Cardiac fibroblast (primary cell): ENCODE results near the gene ATOSA.

ENCODE experiments used
- DNase-seq, 2 donors: peaks; one replicate each; pipeline versions ENCODE4 v3.0.0 to v3.0.0-alpha.2; 2010; ENCODE audit warnings: low read depth in 2 of 2
- H3K4me3 ChIP-seq, 2 donors: replicated peaks in 1 of 2; 1 replicate in 1 of 2; 2 replicates in 1 of 2; pipeline ENCODE4 v1.5.1; 2011; ENCODE audit warnings: low read depth in 2 of 2, low read length in 2 of 2, mild to moderate bottlenecking in 2 of 2, moderate library complexity in 1 of 2
- TF ChIP-seq, protein P1 (sequence below): IDR thresholded peaks from one replicate; pipeline ENCODE4 v1.5.1; 2011; ENCODE audit warnings: low read depth, mild to moderate bottlenecking, low read length, inconsistent platforms

Gene ATOSA

DNA sequence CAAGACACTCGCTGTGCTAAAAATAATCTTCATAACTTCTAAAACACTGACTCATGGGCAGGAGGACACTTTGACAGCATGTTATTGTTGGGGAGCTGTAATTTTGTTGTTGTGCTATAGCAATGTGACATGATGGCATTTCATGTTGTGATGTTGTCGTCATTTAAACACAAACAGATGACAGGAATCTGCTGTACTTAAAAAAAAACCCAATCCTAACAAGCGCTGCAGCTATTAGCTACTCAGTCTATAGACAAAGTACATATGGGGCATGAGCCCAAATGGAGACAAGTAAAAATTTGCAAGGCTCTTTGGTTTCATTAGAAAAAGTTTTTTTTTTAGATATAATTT lies 828 bp upstream of the ATOSA start:
- H3K4me3 ChIP-seq, result peak overlapping the region; percentile 76 to 94
- peak; percentile 15 to 41 for DNase-seq
- TF ChIP-seq, protein P1, sequence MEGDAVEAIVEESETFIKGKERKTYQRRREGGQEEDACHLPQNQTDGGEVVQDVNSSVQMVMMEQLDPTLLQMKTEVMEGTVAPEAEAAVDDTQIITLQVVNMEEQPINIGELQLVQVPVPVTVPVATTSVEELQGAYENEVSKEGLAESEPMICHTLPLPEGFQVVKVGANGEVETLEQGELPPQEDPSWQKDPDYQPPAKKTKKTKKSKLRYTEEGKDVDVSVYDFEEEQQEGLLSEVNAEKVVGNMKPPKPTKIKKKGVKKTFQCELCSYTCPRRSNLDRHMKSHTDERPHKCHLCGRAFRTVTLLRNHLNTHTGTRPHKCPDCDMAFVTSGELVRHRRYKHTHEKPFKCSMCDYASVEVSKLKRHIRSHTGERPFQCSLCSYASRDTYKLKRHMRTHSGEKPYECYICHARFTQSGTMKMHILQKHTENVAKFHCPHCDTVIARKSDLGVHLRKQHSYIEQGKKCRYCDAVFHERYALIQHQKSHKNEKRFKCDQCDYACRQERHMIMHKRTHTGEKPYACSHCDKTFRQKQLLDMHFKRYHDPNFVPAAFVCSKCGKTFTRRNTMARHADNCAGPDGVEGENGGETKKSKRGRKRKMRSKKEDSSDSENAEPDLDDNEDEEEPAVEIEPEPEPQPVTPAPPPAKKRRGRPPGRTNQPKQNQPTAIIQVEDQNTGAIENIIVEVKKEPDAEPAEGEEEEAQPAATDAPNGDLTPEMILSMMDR, result no peak

DNA sequence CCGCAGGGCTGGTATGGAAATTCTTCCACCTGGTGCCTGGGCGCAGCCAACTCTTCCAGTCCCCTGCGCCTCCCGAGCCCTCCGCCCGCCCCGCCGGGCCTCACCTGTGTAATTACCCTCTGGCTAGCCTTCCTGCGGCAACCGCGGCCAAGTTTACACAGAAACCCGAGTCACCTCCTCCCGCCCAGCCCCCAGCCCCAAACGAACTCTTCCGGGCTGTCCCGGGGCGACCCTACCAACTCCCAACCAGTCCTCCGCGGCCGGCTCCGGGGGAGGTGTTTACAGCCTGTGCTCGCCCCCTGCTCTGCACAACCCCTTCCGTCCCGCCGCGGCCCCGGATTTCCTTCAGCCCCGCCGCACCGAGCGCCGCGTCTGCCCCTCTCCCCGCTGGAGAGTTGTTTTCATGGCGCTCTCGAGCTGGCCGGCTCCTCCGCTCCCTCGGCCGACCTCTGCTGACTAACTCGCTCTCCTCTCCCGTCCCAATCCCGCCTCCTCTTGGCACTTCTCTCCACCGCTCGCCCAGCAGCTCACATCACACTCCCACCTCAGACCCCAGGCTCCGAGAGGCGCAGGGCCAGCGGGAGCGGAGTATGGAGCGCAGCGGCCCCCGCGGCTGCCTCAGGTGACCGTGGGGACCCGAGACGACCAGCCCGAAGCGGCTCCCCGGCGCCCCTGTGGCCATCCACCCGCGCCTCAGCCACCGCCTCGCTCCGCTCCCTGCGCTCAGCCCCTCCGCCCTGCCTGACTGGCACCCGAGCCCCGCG lies 538 bp downstream of the ATOSA start:
- peak; percentile 68 to 71 for DNase-seq
- TF ChIP-seq, protein P1, result peak; percentile 8
- peak overlapping the region; percentile 76 to 94 for H3K4me3 ChIP-seq

DNA sequence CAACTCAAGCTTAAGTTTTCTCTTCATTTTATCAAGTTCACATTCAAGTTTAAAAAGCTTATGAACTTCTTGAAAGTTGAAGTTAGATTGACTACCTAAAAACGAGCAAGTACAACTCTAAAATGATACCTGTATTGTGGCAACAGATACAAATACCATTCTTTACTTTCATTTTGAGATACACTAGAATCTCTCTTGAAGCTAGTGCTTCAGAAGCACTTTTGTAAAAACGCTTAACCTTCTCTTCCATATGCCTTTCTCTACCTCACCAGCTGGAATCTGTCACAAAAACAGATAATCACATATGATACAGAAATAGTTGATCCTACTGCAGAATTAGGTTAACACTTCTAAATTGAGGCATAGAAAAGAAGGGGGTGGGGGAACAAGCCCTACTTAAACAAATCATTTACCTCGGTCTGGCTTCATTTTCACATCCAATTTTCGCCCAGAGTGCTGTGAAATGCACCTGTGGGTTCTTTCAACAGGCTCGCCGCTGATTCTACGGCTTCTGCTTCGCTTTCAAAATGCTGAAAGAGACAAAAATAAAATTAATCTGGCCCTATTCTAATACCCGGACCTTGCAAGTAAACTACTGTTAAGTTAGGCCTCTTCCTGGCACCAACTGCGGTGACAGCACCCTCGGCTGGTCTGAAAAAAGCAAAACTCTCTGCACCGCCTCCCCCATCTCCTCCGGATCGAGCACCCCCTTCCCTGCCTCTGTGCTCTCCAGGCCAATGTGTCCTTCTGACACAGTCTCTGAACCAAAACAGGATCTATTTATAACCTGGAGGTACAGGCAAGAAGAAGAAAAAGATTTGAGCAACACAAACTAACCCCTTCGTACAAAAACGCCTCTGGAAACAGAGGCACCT lies 1.4 kb downstream of the ATOSA start:
- TF ChIP-seq, protein P1, result no peak
- peak; percentile 71 for DNase-seq
- H3K4me3 ChIP-seq, result peak overlapping the region; percentile 76 to 94

DNA sequence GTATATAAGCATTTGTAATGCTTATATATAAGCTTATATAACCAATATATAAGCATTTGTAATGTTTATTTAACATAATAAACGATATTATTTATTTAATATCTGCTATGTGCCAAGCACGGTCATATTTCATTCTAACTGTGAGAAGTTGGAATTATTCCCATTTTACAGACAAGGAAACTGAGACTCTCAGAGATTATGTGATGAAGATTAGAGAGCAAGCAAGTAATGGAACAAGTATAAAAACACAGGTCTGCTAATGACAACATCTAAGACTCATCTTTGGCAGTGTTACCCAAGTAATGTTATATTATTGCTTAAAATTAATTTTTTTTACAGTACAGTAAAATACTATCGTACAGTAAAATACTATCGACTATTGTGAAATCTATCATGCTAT lies 4.4 kb downstream of the ATOSA start:
- TF ChIP-seq, protein P1, result no peak
- no peak for DNase-seq
- H3K4me3 ChIP-seq, result no peak overlapping the region

DNA sequence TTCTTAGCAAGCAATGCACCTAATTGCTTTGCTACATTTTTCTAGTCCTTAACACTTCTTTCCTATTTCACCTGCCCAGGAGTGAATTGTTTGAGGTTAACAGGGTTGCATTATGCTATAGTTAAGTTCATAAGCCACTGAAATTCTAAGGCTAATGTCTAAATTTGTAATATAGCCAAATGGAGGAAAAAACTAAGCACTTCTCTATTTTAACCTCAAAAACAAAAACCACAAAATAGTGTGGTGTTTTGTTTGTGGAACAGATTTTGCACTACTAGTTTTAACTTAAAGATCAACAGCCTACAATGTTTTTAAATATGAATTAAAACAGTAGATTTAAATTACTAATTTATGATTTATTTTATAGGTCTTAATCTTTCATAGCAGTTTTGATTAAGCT lies 5.5 kb downstream of the ATOSA start:
- no peak overlapping the region for H3K4me3 ChIP-seq
- no peak for DNase-seq
- TF ChIP-seq, protein P1, result no peak

DNA sequence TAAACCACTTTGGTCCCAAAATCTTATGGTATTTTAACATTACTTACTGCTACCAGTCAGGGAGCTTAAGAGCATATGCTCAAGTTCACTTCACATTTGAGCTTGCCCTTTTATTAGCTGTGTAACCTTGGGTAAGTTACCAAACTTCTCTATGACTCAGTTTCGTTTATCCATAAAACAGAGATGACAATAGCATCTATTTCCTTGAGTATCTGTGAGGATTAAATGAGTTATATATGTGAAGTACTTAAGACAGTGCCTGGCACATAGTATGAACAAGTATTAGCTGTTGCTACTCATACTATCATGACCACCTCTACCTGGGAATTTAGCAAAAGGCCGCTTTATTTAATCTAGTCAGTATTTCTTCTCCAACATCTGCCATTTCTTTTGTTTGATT lies 5.9 kb downstream of the ATOSA start:
- TF ChIP-seq, protein P1, result no peak
- H3K4me3 ChIP-seq, result no peak overlapping the region
- DNase-seq, result no peak
